Endodermal cell (in vitro differentiated cells): ENCODE results near the gene RNF130. TPM values are rescaled to one million over a fixed set of nuclear protein-coding genes. Genes with fewer than 3 reads are reported as not detected.

Experiments
- DNase-seq: peaks from one replicate; pipeline ENCODE4 v3.0.0-alpha.2; 2017
- H3K27ac ChIP-seq: 2 replicates; pipeline ENCODE4 v1.5.1; 2013; ENCODE audit warnings: mild to moderate bottlenecking, low read depth, low read length, moderate library complexity
- H3K27me3 ChIP-seq: 2 replicates; pipeline ENCODE4 v1.6.1; 2013; ENCODE audit warnings: mild to moderate bottlenecking, low read length, moderate library complexity; ENCODE audit not compliant: insufficient read depth, control insufficient read depth, poor library complexity, severe bottlenecking
- H3K36me3 ChIP-seq: 2 replicates; pipeline ENCODE4 v1.7.0; 2013; ENCODE audit warnings: mild to moderate bottlenecking, low read length, moderate library complexity; ENCODE audit not compliant: control insufficient read depth, insufficient read depth
- H3K4me1 ChIP-seq: one replicate; pipeline ENCODE4 v1.7.0; 2013; ENCODE audit warnings: low read length; ENCODE audit not compliant: control insufficient read depth, insufficient read depth
- H3K4me3 ChIP-seq: 2 replicates; pipeline ENCODE4 v1.5.1; 2013; ENCODE audit warnings: mild to moderate bottlenecking, low read length, moderate library complexity
- H3K9ac ChIP-seq: 2 replicates; pipeline ENCODE4 v1.6.1; 2013; ENCODE audit warnings: mild to moderate bottlenecking, low read length, moderate library complexity; ENCODE audit not compliant: poor library complexity, severe bottlenecking; ENCODE audit errors: extremely low read depth
- H3K9me3 ChIP-seq: 2 replicates; pipeline ENCODE4 v1.6.1; 2013; ENCODE audit warnings: mild to moderate bottlenecking, low read length, moderate library complexity; ENCODE audit not compliant: control insufficient read depth
- H3K27ac Mint-ChIP-seq: 2 replicates; pipeline ENCODE4 v1.8.0; 2020; ENCODE audit warnings: mixed read lengths
- H3K27me3 Mint-ChIP-seq: 2 replicates; pipeline ENCODE4 v1.8.0; 2021; ENCODE audit warnings: mild to moderate bottlenecking, mixed read lengths; ENCODE audit not compliant: insufficient read depth
- H3K36me3 Mint-ChIP-seq: 2 replicates; pipeline ENCODE4 v1.8.0; 2020; ENCODE audit warnings: low read depth, mixed read lengths
- H3K4me1 Mint-ChIP-seq: 2 replicates; pipeline ENCODE4 v1.8.0; 2020; ENCODE audit warnings: mixed read lengths
- H3K4me3 Mint-ChIP-seq: 2 replicates; pipeline ENCODE4 v1.8.0; 2020; ENCODE audit warnings: mild to moderate bottlenecking, moderate library complexity, mixed read lengths
- H3K9me3 Mint-ChIP-seq: 2 replicates; pipeline ENCODE4 v1.8.0; 2020; ENCODE audit warnings: mild to moderate bottlenecking, mixed read lengths
- WGBS, 2 experiments: methylation state at CpG; one replicate each; pipeline versions ENCODE4 v1.1.5 to v1.1.7; 2013; ENCODE audit warnings: missing lambda C conversion rate in 2 of 2, mixed read lengths in 1 of 2; ENCODE audit not compliant: insufficient coverage in 1 of 2, insufficient read length in 1 of 2; 5-methylcytosine and 5-hydroxymethylcytosine counted together
- total RNA-seq, 2 donors: library from RNA; stranded (reverse); fragmentation: NEBNext Ultra II Directional in 1 of 2; extraction: Animal tissue kit (Norgen Biotek cat#: 25700) in 1 of 2; gene quantifications; 2 replicates in 1 of 2; 3 replicates in 1 of 2; pipeline ENCODE4 v1.2.1, GENCODE V29; 2021
- TF ChIP-seq, protein P1 (sequence below): fragments of 200-600 bp; sonication (generic); conservative IDR thresholded peaks from 2 replicates; pipeline ENCODE4 v1.5.0; 2021; ENCODE audit warnings: antibody characterized with exemption, mild to moderate bottlenecking

Gene RNF130
- total RNA-seq, 2 donors from 2014 or later, result 64.7 to 74.4 TPM

GRCh38 chr5:180083529-180084060, 12.0 kb upstream of the RNF130 start:
- WGBS, 2 experiments, result 57 to 68% methylated on average over 10 of the region's 10 CpGs
- Mint-ChIP-seq H3K4me1 (peaks cover 29% of the 10 kb centered on the region), H3K27me3 (peaks cover 14% of the 10 kb centered on the region), H3K27ac (peak overlapping the region; percentile 90), H3K36me3 (no peaks in the 10 kb centered on the region), H3K9me3 (peaks cover 16% of the 10 kb centered on the region), H3K4me3 (peak overlapping the region; percentile 5)
- Histone ChIP-seq H3K27ac (peak overlapping the region; percentile 99), H3K9me3 (no peaks in the 10 kb centered on the region), H3K4me3 (peak overlapping the region; percentile 30), H3K9ac (peak overlapping the region; percentile 26), H3K27me3 (no peaks in the 10 kb centered on the region), H3K4me1 (peaks cover 15% of the 10 kb centered on the region), H3K36me3 (no peaks in the 10 kb centered on the region)
- peak; percentile 61 for DNase-seq
- TF ChIP-seq, protein P1, sequence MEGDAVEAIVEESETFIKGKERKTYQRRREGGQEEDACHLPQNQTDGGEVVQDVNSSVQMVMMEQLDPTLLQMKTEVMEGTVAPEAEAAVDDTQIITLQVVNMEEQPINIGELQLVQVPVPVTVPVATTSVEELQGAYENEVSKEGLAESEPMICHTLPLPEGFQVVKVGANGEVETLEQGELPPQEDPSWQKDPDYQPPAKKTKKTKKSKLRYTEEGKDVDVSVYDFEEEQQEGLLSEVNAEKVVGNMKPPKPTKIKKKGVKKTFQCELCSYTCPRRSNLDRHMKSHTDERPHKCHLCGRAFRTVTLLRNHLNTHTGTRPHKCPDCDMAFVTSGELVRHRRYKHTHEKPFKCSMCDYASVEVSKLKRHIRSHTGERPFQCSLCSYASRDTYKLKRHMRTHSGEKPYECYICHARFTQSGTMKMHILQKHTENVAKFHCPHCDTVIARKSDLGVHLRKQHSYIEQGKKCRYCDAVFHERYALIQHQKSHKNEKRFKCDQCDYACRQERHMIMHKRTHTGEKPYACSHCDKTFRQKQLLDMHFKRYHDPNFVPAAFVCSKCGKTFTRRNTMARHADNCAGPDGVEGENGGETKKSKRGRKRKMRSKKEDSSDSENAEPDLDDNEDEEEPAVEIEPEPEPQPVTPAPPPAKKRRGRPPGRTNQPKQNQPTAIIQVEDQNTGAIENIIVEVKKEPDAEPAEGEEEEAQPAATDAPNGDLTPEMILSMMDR, result no peak

GRCh38 chr5:180082633-180083420, 11.3 kb upstream of the RNF130 start:
- H3K4me3 Mint-ChIP-seq, result peak overlapping the region; percentile 5
- no peaks in the 10 kb centered on the region for H3K36me3 Mint-ChIP-seq
- no peaks in the 10 kb centered on the region for H3K27me3 ChIP-seq
- no peak overlapping the region for H3K4me3 ChIP-seq
- TF ChIP-seq, protein P1, result no peak
- peak overlapping the region; percentile 90 for H3K27ac Mint-ChIP-seq
- peaks cover 29% of the 10 kb centered on the region for H3K4me1 Mint-ChIP-seq
- peaks cover 15% of the 10 kb centered on the region for H3K27me3 Mint-ChIP-seq
- H3K36me3 ChIP-seq, result no peaks in the 10 kb centered on the region
- H3K9ac ChIP-seq, result peak overlapping the region; percentile 12
- peak; percentile 92 for DNase-seq
- 45 to 47% methylated on average over 13 to 17 of the region's 17 CpGs for WGBS, 2 experiments
- H3K27ac ChIP-seq, result peak overlapping the region; percentile 99
- H3K9me3 Mint-ChIP-seq, result peaks cover 23% of the 10 kb centered on the region
- peaks cover 15% of the 10 kb centered on the region for H3K4me1 ChIP-seq
- H3K9me3 ChIP-seq, result no peaks in the 10 kb centered on the region

DNA sequence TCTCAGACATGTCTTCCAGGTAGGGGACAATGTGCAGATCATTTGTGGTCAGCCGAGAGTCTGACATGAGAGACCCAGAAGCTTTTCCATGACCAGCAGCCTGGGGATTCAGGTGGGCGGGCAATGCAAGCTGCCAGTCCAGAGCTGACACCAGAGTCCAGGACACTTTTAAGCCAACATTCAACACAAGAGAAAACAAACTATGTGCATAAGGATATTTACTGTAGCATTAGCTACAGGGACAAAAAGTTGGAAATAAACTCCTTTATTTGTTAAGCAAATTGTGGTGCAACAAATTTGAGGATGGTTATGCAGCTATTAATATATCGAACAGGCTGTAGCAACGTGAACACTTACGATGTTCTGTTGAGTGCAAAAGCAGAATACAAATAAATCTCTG, 9.9 kb upstream of the RNF130 start:
- WGBS, 2 experiments, result 98 to 100% methylated on average over 3 to 5 of the region's 5 CpGs
- Histone ChIP-seq H3K4me3 (no peak overlapping the region), H3K9ac (no peak overlapping the region), H3K4me1 (peaks cover 15% of the 10 kb centered on the region), H3K27ac (no peak overlapping the region), H3K27me3 (no peaks in the 10 kb centered on the region), H3K36me3 (no peaks in the 10 kb centered on the region), H3K9me3 (no peaks in the 10 kb centered on the region)
- peaks cover 23% of the 10 kb centered on the region for H3K9me3 Mint-ChIP-seq
- TF ChIP-seq, protein P1, result no peak
- peaks cover 15% of the 10 kb centered on the region for H3K27me3 Mint-ChIP-seq
- no peak overlapping the region for H3K4me3 Mint-ChIP-seq
- peaks cover 28% of the 10 kb centered on the region for H3K4me1 Mint-ChIP-seq
- DNase-seq, result no peak
- H3K36me3 Mint-ChIP-seq, result no peaks in the 10 kb centered on the region
- no peak overlapping the region for H3K27ac Mint-ChIP-seq
